Esophagus mucosa (tissue), 1 donor: ENCODE data around the gene POLD4. TPM values are rescaled to one million over a fixed set of nuclear protein-coding genes. Genes with fewer than 3 reads are reported as not detected.

Experiments
- ATAC-seq: fragments of 200-7000 bp; cut with Tn5 transposase; one replicate; pipeline ENCODE4 v1.9.1; 2020
- total RNA-seq: library from RNA; stranded (reverse); gene quantifications from one replicate; pipeline ENCODE4 v1.2.4, GENCODE V29; 2023
- donor health status: DM: yes; HTN: yes; CAD: no.

POLD4 gene
- total RNA-seq, 1 donor from 2014 or later: 61.7 TPM

DNA sequence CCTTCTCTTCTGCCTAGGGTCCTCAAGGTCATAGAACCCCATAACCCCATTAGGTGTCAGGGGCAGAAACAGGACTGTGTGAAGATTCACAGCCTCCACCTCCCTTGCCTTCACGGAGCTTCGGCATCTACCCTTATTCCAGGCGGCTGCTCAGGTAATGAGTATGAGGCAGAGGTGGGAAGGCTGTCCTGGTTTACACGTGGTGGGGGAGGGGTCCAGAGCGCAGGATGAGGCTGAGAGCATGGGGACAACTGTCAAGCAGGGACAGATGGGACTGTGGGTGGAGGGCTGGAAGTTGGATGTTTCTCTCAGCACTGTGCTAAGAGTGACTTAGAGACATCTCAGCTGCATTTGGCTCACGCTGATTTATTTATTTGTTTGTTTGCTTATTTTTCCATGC is 34.2 kb upstream of the POLD4 start:
- no peak for ATAC-seq

DNA sequence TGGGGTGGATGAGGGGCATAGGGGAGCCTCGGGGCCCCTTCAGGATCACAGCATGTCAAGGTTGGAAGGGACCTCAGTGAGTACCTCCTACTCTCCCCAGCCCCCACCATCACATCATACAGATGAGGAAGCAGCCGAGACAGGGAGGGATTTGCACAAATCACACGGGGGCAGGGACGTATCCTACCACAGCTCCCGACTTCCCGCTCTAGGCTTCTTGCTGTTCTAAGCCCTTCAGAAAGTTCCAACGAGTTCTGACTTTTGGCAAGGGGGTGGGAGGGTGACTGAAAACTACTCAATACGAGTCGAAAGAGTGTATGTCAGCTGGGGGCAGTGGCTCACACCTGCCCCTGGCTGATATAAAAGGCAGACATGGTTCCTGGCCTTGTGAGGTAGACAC is 33.7 kb upstream of the POLD4 start:
- no peak for ATAC-seq

DNA sequence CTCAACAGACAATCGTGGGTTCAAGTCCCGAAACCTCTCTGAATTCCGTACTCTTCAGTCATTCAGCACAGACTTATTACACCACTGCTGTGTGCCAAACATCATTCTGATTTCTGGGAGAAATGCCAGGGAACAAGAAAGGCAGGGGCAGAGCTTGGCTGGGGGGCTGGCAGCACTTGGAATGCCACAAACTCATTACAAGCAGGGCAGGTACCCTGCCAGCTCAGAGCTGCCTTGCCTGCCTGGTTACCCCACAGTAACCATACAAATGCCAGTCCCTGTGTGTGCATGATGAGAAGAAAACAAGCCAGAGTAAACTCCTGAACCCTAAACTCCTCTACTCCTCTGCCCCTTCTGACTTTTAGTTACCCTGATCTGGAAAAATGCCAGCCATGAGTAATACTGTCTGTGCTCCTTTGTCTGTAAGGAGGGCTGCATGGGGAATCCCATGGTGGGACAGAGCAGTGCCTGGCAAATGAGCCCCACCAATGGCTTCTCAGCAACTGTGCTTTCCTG is 31.6 kb upstream of the POLD4 start:
- ATAC-seq: peak; percentile 7

DNA sequence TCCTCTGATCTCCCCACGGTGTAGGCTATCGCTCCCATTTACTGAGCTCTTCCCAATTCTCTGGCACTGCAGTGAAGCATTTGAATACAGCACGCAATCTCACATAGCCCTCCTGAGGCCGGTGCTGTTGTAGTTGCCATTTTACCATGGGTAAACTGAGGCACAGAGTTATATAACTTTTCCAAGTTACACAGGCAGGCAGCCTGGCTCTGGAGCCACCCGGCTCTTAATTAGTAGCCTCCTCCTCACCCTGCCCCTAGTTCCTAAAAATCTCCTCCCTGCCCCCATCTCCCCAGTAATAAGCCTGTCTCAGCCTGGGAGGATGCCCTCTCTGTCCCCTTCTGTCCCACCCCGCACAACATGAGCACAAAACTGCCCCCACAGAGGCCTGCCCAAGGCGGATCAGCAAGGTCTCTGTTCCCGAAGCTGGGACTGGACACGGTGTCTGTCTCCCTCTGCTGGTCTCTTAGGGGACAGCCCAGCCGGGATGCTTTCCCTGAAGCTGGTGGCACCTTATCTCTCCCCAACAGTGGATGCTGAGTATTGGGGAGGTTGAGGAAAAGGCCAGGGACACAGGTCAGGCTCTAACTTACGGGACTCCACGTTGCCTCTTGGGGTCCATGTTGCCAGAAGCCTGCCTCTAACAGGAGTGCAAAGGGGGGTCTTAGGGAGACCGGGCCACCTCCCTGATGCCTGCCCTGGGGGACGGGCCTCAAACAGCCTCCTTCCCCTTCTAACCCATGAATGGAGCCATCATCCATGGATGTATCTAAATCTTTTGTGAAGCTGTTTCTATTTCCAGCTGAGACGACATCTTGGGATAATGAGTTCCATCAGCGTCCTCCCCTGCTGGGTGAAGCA is 29.2 kb upstream of the POLD4 start:
- ATAC-seq: peak; percentile 64

DNA sequence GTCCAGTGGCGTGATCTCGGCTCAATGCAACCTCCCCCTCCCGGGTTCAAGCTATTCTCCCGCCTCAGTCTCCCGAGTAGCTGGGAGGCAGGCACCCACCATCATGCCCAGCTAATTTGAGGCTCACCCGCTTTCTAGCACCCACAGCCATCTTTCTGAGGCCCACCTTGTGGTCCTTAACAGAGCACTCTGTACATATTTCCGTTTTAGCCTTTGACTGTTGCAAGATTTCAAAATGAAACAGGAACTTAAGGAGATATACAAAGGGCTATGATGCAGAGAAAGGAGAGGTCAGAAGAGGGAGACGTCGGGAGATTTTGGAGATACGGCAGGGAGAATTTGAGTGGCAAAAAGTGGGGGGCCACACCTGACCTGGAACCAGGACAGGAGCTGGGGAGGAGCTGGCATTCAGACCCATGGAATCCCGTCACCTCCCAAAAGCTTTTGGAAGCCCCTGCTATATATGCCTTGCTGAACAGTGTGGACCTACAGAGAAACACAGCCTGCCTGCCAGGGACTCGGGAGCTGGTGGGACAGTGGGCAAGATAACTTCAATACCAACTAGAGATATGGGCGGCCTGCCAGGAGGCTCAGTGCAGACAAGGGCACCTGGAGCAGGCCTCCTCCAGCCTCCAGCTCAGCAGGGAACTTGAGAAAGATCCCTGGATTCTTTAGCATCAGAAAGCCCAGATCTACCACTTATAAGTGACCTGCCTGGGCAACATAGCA is 28.1 kb upstream of the POLD4 start:
- ATAC-seq: no peak

DNA sequence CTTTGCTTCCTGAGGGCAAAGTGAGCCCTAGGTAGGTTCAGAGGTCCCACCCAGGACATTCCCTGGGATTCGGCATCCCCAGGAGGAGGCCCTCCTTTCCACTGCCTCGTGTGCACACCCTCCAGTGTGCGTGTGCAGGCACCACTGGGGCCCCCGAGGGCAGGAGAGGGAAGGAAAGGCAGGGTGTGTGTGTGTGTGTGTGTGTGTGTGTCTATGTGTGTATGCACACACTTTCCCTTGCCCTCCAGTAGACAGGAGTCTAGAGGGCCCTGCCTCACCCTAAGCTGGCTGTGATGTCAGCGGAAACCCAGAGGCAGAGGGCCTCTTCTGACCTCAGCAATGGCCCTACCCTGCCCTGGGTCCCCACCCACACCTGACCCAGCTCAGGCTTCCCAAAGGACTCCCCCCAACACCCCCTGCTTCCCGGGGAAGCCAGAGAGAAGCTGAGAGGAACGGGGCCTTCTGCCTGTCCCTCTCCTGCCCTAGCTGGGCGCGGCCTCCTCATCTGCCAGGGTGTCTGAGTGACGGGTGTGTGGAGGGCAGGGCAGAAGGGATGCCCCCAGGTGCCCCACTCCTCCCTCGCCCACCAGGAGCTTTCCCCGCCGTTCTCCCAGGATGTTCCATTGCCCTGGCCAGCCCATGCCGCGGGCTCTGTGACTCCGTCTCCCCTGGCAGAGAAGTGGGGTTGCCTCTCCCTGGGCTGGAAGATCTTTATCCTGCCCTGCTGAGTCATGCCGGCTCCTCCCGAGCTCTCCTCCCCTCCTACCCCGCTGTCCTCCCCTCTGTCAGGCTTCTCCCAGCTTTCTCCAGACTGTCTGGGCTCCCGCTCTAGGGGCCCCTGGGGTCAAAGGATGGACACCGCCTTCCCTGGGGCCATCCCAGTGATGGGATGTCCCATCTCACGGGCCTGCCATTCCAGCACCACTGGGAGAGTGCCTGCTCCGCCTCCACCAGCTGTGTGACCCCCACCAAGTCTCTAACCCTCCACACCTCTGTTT is 26.0 kb upstream of the POLD4 start:
- ATAC-seq: peak; percentile 79

DNA sequence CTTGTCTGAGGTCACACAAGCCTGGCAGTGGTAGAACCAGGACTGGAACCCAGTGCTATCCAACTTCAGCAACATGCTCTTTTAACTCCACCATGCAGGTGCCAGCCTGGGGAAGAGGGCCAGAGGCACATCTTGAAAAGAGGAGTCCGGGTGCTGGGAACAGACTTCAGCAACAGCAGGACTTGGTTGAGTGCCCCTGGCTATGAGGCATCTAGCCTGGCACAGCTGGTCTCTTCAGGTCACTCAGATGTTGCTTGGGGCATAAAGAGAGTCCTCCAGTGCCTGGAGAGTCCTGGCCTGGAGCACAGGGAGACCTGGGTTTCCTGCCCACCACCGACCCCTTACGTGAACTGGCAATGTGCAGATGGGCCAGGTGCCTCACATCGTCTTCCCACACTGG is 25.2 kb upstream of the POLD4 start:
- ATAC-seq: no peak

DNA sequence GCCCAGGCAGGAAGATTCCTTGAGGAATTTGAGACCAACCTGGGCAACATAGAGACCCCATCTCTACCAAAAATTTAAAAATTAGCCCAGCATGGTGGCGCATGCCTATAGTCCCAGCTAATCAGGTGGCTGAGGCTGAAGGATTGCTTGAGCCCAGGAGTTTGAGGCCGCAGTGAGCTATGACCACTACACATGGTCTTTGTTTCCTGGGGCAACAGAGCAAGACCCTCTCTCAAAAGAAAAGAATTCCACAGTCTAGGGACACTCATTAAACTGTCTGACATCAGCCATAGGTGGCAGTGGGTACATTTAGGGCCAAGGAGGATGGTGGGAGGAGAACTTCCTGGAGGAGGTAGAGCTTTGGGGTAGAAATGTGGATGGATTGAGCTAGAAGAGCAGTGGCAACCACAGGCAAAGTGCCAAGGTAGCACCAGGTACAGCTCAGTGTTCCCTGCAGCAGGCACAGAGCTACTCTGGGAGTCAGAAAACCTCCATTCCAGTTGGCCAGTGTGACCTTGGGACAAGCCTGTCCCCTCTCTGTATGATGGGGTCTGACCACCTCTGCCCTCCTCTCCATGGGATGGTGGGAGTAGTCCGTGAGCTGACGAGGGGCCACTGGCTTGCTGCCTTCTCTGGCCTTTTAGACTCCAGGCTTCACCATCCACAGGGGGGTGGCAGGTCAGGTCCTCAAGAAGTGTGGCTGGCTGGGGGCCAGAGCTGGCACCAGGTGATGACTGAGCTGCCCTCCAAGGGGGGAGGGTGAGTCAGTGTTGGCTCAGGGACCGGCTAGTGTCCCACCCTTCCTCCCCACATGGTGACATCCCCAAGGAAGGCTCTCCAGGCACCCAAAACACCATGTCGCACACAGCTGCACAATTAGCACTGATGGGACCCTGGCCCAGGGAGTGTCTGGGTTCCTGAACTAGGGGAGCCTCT is 23.8 kb upstream of the POLD4 start:
- ATAC-seq: no peak

DNA sequence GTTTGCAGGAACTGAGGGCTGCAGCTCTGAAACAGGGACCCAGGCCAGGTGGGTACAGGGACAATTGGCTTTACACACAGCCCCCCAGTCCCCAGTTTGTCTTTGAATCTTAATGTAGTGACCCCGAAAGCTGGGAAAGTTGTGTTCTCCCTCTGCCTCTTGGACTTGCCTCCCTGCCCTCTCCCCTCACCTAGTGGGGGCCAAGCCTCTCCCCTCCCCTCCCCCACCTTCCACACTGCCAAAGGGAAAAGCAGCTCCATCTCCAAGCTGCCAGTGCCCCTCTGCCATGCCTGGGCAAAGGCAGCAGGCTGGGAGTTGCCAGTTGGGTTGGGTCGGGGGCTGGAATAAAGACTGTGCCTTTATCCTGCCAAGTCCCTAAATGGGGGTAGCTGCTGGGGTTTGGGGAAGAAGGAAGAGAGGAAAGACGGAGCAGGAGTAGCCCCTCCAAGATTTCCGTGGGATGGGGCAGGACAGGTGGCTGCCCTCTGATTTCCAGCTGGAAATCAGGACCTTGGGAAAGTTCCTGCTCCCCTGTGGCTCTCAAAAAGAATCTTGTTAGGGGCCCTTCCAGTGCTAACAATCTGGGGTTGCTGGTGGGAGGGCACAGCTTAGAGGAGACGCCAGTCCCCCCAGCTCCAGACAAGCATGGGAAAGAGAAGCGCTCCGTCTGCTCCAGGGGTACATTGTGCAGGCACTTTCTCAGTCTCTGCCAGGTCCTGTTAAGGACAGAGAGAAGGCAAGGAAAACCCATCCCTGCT is 22.9 kb upstream of the POLD4 start:
- no peak for ATAC-seq

DNA sequence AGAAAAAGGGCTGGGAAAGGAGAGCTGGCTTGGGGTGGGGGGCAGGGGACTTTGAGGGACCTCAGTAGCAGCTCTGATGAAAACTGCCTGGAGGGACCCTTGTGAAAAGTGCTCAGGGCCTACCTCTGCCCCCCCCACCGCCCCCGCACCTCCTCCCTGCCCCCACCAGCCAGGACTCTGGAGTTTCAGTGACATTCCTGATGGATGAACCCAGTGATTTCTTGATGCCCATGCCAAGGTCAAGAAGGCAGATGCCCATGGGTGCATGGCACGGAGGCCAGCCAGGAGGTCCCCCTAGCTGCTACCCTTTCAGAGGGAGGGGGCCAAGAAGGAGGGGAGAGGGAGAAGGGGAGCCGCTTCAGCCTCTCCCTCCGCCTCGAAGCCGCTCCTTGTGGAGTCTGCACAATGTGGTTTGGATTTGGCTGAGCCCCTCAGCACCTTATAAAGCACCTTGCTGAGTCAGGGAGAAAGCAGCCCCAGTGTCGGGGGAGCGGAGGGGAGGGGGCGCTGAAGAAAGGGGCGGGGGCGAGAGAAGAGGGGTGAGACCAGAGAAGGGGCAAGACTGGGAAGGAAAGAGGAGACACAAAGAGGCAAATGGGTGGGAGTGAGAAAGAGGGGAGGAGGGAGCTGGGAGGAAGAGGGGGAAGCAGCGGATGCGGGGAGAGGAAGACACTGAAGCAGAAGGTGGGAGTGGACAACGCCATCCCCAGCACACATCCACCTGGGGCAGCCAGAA is 22.1 kb upstream of the POLD4 start:
- ATAC-seq: no peak

DNA sequence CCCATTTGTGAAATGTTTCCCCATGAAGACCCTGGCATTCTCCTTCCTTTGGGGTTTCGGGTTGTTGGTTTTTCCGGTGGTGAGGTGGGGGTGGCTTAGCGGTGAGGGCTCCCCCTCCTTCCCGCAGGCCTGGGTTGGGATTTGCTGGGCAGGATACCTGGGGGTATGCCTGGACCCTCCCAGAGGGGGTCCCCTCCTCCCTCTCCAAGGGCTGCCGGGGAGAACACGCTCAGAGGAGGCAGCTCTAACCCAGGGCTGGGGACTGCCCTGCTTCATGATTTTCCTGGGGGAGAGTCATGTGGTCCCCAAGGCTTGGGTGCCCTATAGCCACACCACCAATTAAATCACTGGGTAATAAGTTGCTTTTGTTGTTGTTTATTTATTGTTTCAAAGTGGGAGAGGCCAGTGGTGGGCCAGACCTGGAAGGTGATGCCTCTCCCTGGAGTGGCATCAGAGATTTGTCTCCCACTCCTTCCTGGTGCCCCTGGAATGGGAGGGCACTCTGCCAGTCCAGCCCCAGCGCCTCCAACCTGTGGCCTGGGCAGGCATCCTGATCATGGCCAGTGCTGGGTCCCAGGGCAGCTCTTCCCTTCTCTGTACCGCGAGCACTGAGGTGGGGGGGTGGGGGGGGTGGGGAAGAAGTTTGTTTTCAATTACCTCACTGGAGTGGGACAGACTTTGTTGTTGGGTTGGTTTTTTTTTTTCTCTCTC is 21.4 kb upstream of the POLD4 start:
- ATAC-seq: no peak

DNA sequence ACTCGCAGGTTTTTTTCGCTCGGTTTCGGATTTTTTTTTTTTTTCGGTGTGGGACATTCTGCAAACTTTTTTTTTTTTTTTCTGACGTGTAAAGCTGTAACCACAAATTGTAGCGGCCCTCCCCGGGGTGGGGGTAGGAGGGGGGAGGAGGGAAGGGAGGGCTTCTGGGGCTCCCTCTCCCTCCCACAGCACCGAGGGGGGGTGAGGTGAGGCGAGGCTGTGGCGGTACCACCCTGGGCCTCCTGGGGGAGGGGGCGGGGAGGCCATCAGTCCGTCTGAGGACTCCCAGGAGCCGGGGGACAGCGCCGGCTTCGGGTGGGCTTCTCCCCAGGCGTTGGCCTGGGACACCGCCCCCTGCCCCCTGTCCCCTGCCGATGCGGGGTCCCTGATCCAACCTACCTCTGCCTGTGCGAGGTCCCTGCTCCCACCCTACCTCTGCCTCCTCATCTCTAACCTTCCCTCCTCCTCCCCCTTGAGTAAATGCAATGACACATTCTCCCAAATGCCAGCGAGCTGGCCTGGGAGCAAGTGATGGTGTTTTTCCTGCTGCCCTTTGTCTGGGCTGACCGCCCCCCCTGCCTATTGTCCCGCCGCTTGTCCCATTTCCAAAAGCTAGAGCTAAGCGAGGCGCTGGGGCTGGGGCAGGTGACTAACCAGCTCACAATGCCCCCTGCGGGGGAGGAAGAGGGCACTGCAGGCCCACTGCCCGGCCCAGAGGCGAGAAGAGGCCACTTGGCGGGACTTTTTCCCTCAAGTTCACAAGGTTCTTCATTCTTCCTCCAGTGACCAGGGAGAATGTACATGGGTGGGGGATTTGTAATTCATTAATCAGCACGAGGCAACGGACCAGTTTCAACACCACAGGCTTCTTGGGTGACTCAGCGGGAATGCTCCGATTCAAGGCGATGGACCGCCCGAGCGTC is 20.6 kb upstream of the POLD4 start:
- ATAC-seq: peak; percentile 51

DNA sequence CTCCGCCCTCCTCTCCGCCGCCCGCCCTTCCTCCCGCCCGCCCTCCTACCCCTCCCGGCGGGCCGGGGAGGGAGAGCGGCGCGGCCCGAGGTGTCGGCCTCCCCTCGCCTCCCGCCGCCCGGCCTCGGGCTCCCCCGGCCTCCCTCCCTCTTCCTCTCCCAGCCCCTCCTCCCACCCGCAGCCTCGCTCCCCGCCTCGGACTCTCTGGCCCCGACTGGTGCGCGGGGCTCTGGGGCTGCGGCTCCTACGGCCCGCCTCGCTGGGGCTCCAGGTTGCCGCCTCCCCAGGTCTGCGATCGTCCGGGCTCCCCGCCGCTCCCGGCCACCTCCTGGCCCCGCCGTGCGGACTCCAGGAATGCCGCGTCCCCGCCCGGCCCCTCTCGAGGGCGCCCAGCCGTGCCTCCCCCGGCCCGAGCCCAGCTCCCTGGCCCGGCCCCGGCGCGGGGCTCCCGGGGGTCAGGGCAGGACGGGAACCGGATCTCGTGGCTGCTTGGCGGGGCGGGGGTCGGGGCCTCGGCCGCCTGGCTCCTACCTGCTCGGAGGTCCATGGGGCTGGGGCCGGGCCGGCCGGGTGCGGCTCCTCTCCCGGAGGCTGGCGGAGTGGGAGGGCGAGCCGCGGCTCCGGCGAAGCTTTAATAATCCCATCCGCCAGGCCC is 19.8 kb upstream of the POLD4 start, which contains the start of gene CLCF1:
Gene CLCF1 (minus strand): TSS at position 606 of the 655 bp plus-strand sequence. CDS start 59 bp downstream, at position 547.
- ATAC-seq: peak; percentile 34

DNA sequence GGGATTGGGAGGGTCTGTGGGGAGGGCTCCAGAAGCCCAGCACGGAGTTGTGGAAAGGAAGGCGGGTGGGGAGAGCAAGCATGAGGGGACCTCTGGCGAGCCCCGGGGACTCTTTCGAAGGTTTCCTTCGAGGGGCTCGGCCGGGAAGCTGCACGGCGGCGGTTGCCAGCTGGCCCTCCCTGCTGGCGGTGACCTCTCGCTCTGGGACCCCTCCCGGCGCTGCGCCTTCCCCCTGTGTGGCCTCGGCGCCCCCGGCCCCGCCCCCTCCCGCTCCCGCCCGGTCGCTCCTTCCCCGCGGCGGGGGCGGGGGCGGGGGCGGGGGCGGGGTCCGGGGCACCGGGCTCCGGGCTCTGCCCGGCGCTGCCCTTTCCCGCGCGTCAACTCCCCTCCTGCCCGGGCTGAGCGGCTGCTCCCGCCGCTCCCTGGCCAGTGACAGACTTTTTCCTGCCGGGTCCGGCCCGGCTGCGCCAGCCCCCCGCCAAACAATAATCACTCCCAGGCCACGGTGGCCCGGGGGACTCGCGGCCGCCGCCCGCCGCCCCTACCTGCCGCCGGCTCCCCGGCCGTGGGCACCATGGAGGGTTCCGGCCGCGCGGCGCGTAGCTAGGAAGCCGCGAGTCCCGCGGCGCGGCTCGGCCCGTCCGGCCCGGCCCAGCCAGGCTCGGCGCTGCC is 19.1 kb upstream of the POLD4 start:
- no peak for ATAC-seq

DNA sequence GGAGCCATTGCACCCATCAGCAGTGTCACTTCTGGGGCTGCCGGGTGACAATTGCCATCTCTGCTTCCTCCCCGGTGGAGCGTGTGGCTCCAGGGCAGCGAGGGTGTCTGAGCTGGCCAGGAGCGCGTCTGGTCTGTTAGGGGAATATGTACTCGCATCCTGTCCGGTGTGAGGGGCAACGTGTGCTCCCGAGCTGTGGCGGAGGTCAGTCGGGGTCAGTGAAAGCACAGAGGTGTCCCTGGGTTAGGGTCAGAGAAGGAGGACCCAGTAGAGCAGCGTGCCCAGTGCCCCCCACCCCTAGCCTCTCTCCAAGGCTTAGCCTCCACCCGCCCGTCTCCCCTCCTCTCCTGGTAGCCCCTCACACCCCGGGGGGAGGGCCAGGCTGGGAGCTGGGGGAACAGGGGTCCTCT is 18.6 kb upstream of the POLD4 start:
- ATAC-seq: peak; percentile 1

DNA sequence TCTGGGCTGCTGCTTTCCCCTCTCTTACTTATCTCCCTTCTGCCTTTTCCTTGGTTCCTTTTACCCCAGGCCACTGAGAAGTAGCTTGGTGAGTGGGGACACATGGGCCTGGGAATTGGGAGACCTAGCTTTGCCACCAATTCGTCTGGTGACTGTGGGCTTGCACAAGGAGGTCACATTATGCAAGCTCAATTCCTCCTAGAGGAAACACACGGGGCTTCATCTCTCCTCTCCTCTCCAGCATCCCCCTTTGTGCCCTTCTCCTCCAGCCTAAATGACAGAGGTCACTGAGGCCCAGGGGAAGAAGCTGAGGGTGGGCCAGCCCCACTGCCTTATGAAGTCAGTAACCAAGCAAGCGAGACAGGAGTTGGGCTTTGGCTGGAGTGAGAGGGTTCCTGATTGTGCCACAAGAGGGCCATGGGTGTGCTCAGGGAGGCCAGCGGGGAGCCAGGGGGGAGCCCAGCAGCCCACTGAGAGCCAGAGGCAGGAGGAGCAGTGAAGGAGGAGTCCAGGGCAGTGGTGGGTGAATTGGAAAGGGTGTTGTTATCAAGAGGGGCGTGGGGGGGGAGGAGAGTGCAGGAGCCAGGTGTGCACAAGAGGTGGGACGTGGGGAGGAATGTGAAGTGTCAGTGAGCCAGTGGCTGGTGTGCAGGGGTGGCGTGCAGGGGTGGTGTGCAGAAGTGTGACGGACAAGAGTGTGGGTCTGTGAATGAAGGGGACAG is 18.0 kb upstream of the POLD4 start:
- ATAC-seq: no peak
